Sigmoid colon (tissue), 4 donors: ENCODE data around the gene ETS2.

Source experiments
- CTCF ChIP-seq, 4 experiments: fragments of 450-650 bp in 3 of 4; fragments of 200-600 bp in 1 of 4; IDR thresholded peaks; one replicate each; pipeline ENCODE4 v1.5.1; 2016 to 2019; ENCODE audit warnings: antibody characterized with exemption in 4 of 4, mild to moderate bottlenecking in 3 of 4, moderate library complexity in 2 of 4
- EP300 ChIP-seq, 4 donors: sonication (generic); formaldehyde crosslinking; IDR thresholded peaks; one replicate each; pipeline ENCODE4 v1.6.1; 2017; ENCODE audit warnings: antibody characterized with exemption in 4 of 4
- POLR2A ChIP-seq, 2 donors: fragments of 450-650 bp; IDR thresholded peaks; one replicate each; pipeline ENCODE4 v1.6.1; 2016; ENCODE audit warnings: antibody characterized with exemption in 2 of 2, mild to moderate bottlenecking in 2 of 2, moderate library complexity in 2 of 2
- POLR2AphosphoS5 ChIP-seq, 4 donors: sonication (generic); formaldehyde crosslinking; IDR thresholded peaks; one replicate each; pipeline ENCODE4 v1.6.1; 2017; ENCODE audit warnings: antibody characterized with exemption in 4 of 4

DNA sequence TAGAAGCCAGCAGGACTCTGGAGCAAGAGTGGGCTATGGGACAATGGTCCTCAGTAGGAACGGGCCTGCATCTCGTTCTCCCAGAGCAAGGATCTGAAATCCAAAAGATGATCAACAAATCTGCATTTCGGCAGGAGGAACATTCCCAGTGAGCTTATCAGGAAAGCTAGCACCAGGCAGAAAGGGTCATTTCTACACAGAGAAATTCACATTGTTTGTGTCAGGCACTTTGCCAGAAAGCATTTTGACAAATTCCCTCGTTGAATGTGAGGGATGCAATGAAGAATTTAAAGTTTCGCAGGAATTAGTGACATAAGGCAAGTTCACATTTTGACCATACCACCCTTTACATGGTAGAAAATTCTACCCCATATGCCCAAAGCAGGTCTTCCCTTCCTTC is 31.6 kb upstream of the ETS2 start:
- TF ChIP-seq CTCF (IDR thresholded peaks at IDR 0.05) (no peak), EP300 (IDR thresholded peaks at IDR 0.05) (no peak), POLR2A (IDR thresholded peaks at IDR 0.05) (no peak), POLR2AphosphoS5 (IDR thresholded peaks at IDR 0.05) (no peak)
